Testis (tissue), 2 donors: ENCODE measurements around the gene SLC6A7.

Experiments used
- POLR2A ChIP-seq: fragments of 450-650 bp; IDR thresholded peaks from one replicate; pipeline ENCODE4 v1.6.1; 2017; ENCODE audit warnings: antibody characterized with exemption, mild to moderate bottlenecking, moderate library complexity
- TF ChIP-seq, protein P1 (sequence below), 3 experiments: fragments of 450-650 bp in 2 of 3; fragments of 200-600 bp in 1 of 3; sonication (generic) in 1 of 3; IDR thresholded peaks; one replicate each; pipeline ENCODE4 v1.5.1; 2016 to 2019; ENCODE audit warnings: antibody characterized with exemption in 3 of 3, mild to moderate bottlenecking in 2 of 3, moderate library complexity in 1 of 3

DNA sequence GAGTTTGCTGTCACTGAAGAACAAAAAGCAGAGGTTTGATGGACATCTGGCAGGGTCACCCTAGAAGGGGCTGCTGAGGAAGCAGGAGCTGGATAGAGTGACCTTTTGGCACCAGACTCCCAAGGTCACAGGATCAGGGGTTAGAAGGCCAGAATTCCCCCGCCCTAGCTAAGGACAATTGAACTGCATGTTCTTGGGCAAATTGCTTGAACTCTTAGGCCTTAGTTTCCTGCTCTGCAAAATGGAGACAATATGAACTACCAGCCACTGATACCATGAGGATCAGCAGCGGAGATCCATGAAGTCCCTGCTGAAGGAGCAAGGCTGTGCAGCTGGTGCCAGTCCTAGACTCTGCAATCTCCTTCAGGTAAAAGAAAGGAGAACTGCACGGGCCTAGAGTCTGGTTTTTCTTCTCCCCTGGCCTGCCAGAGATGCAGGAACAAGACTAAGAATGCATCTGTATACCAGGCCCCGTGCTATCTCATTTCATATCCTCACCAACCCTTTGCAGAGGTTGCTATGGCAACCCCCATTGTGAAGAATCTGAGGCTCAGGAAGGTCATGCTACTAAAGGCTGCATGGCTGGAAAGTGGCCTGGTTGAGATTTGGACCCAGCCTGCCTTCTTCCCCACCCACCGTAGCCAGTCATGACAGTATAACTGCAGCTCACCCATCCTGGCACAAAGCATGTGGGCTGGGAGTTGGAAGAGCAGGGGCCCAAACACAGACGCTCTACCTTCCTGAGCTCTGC lies 66.0 kb downstream of the SLC6A7 start:
- TF ChIP-seq, protein P1, sequence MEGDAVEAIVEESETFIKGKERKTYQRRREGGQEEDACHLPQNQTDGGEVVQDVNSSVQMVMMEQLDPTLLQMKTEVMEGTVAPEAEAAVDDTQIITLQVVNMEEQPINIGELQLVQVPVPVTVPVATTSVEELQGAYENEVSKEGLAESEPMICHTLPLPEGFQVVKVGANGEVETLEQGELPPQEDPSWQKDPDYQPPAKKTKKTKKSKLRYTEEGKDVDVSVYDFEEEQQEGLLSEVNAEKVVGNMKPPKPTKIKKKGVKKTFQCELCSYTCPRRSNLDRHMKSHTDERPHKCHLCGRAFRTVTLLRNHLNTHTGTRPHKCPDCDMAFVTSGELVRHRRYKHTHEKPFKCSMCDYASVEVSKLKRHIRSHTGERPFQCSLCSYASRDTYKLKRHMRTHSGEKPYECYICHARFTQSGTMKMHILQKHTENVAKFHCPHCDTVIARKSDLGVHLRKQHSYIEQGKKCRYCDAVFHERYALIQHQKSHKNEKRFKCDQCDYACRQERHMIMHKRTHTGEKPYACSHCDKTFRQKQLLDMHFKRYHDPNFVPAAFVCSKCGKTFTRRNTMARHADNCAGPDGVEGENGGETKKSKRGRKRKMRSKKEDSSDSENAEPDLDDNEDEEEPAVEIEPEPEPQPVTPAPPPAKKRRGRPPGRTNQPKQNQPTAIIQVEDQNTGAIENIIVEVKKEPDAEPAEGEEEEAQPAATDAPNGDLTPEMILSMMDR (IDR thresholded peaks at IDR 0.05): no peak
- no peak for TF ChIP-seq POLR2A
